Esophagus (tissue), 2 donors: ENCODE measurements around the gene ZMYND10. TPM values are rescaled to one million over a fixed set of nuclear protein-coding genes. Genes with fewer than 3 reads are reported as not detected.

ENCODE experiments used
- H3K27ac ChIP-seq, 2 donors: one replicate each; pipeline ENCODE4 v1.5.1; 2013; ENCODE audit warnings: low read depth in 2 of 2, mild to moderate bottlenecking in 2 of 2, inconsistent platforms in 1 of 2, low read length in 1 of 2, moderate library complexity in 1 of 2
- H3K27me3 ChIP-seq, 2 donors: one replicate each; pipeline ENCODE4 v1.6.1; 2013; ENCODE audit warnings: low read length in 2 of 2, control low read depth in 1 of 2, mild to moderate bottlenecking in 1 of 2; ENCODE audit not compliant: insufficient read depth in 2 of 2, control insufficient read depth in 1 of 2
- H3K36me3 ChIP-seq, 2 donors: one replicate each; pipeline ENCODE4 v1.6.1; 2013; ENCODE audit warnings: low read length in 1 of 2; ENCODE audit not compliant: control insufficient read depth in 2 of 2, insufficient read depth in 2 of 2
- H3K4me1 ChIP-seq, 2 donors: one replicate each; pipeline ENCODE4 v1.6.1; 2013; ENCODE audit warnings: low read length in 1 of 2; ENCODE audit not compliant: control insufficient read depth in 2 of 2, insufficient read depth in 2 of 2
- H3K4me3 ChIP-seq, 2 donors: one replicate each; pipeline ENCODE4 v1.5.1; 2013; ENCODE audit warnings: low read length in 2 of 2, mild to moderate bottlenecking in 2 of 2, low read depth in 1 of 2, moderate library complexity in 1 of 2
- H3K9me3 ChIP-seq, 2 donors: one replicate each; pipeline ENCODE4 v1.6.1; 2013; ENCODE audit warnings: mild to moderate bottlenecking in 2 of 2, low read depth in 1 of 2, low read length in 1 of 2, moderate library complexity in 1 of 2; ENCODE audit not compliant: control insufficient read depth in 2 of 2, insufficient read depth in 1 of 2
- WGBS, 2 donors: extraction: QIAGEN DNeasy Blood & Tissue Kit; methylation state at CpG; one replicate each; pipeline ENCODE4 v1.1.7; 2013; 5-methylcytosine and 5-hydroxymethylcytosine counted together
- polyA plus RNA-seq, 2 donors: library from polyadenylated mRNA; stranded (reverse); fragments of 200-250 nt; gene quantifications; one replicate each; pipeline ENCODE4 v1.2.3, GENCODE V29; 2013
- donor health status: healthy with polysubstance abuse.
- donor health status: Bipolar disorder and iron deficiency.

ZMYND10 gene
- polyA plus RNA-seq, 2 donors, result 0.29 to 0.35 TPM

GRCh38 chr3:50350527-50351322, 5.2 kb upstream of the ZMYND10 start, which contains the start of the genes CYB561D2 and NPRL2:
TSS of gene CYB561D2 (plus strand) at chr3:50350862. CDS start at chr3:50351434, 572 bp downstream.
TSS of gene NPRL2 (minus strand) at chr3:50350775. CDS start at chr3:50350652, 123 bp downstream.
- Histone ChIP-seq H3K27ac (peak within 1 kb of the TSS; percentile 88 to 95), H3K27me3 (no peaks in the 10 kb centered on the region), H3K4me3 (peak within 1 kb of the TSS; percentile 68 to 71), H3K36me3 (peaks cover 20 to 36% of the 10 kb centered on the region in 2 donors), H3K9me3 (no peaks in the 10 kb centered on the region), H3K4me1 (peaks cover 4 to 25% of the 10 kb centered on the region in 2 donors)
- 0 to 1% methylated on average over 64 of the region's 64 CpGs for WGBS, 2 donors

- Histone ChIP-seq H3K36me3 (peaks cover 17 to 32% of the 10 kb centered on the region in 2 donors), H3K27me3 (no peaks in the 10 kb centered on the region), H3K4me1 (peaks cover 3 to 30% of the 10 kb centered on the region in 2 donors), H3K27ac (peak overlapping the region; percentile 88 to 95), H3K4me3 (peak overlapping the region; percentile 68 to 71), H3K9me3 (no peaks in the 10 kb centered on the region)
- 3 to 7% methylated on average over 7 of the region's 7 CpGs for WGBS, 2 donors
Measured at GRCh38 chr3:50350213-50350526, 4.6 kb upstream of the ZMYND10 start.

- Histone ChIP-seq H3K27ac (peak overlapping the region in 1 of 2 donors; percentile 1), H3K36me3 (peaks cover 3 to 12% of the 10 kb centered on the region in 2 donors), H3K4me1 (peaks cover 4 to 33% of the 10 kb centered on the region in 2 donors), H3K4me3 (no peak overlapping the region), H3K9me3 (no peaks in the 10 kb centered on the region), H3K27me3 (no peaks in the 10 kb centered on the region)
- WGBS, 2 donors, result 27% methylated on average over 14 of the region's 14 CpGs
Measured at GRCh38 chr3:50347187-50347813, 1.8 kb upstream of the ZMYND10 start.

GRCh38 chr3:50345008-50345407, 524 bp downstream of the ZMYND10 start:
- peaks cover 11 to 34% of the 10 kb centered on the region in 2 donors for H3K4me1 ChIP-seq
- peaks cover 3 to 12% of the 10 kb centered on the region in 2 donors for H3K36me3 ChIP-seq
- WGBS, 2 donors, result 75 to 76% methylated on average over 8 of the region's 8 CpGs
- no peak overlapping the region for H3K4me3 ChIP-seq
- H3K27ac ChIP-seq, result no peak overlapping the region
- no peaks in the 10 kb centered on the region for H3K9me3 ChIP-seq
- no peaks in the 10 kb centered on the region for H3K27me3 ChIP-seq

GRCh38 chr3:50342813-50343633, 2.5 kb downstream of the ZMYND10 start:
- 86 to 89% methylated on average over 13 of the region's 13 CpGs for WGBS, 2 donors
- H3K4me1 ChIP-seq, result peaks cover 15 to 25% of the 10 kb centered on the region in 2 donors

GRCh38 chr3:50341996-50342650, 3.4 kb downstream of the ZMYND10 start:
- WGBS, 2 donors, result 79 to 86% methylated on average over 13 of the region's 13 CpGs
- Histone ChIP-seq H3K36me3 (no peaks in the 10 kb centered on the region), H3K4me3 (no peak overlapping the region), H3K4me1 (peaks cover 15 to 27% of the 10 kb centered on the region in 2 donors), H3K9me3 (no peaks in the 10 kb centered on the region), H3K27ac (no peak overlapping the region), H3K27me3 (no peaks in the 10 kb centered on the region)

More at GRCh38 chr3:50342813-50343633, 2.5 kb downstream of the ZMYND10 start:
- Histone ChIP-seq H3K27ac (no peak overlapping the region), H3K27me3 (no peaks in the 10 kb centered on the region), H3K9me3 (no peaks in the 10 kb centered on the region), H3K36me3 (peaks cover 0 to 6% of the 10 kb centered on the region in 2 donors), H3K4me3 (no peak overlapping the region)

GRCh38 chr3:50341537-50341936, 4.0 kb downstream of the ZMYND10 start:
- Histone ChIP-seq H3K27me3 (no peaks in the 10 kb centered on the region), H3K27ac (peak overlapping the region in 1 of 2 donors; percentile 78), H3K4me1 (peaks cover 15 to 28% of the 10 kb centered on the region in 2 donors), H3K4me3 (peak overlapping the region in 1 of 2 donors; percentile 1), H3K36me3 (no peaks in the 10 kb centered on the region), H3K9me3 (no peaks in the 10 kb centered on the region)
- 87 to 92% methylated on average over 9 of the region's 9 CpGs for whole genome bisulfite sequencing, 2 donors

- WGBS, 2 donors, result 4 to 7% methylated on average over 64 to 85 of the region's 85 CpGs
- no peaks in the 10 kb centered on the region for H3K36me3 ChIP-seq
- H3K27me3 ChIP-seq, result no peaks in the 10 kb centered on the region
- peak within 1 kb of the TSS; percentile 78 to 79 for H3K27ac ChIP-seq
- no peaks in the 10 kb centered on the region for H3K9me3 ChIP-seq
- H3K4me3 ChIP-seq, result peak within 1 kb of the TSS; percentile 40 to 58
- H3K4me1 ChIP-seq, result peaks cover 15 to 26% of the 10 kb centered on the region in 2 donors
Measured at GRCh38 chr3:50340448-50341329, 4.8 kb downstream of the ZMYND10 start, which contains the start of gene RASSF1. TSS of gene RASSF1 (minus strand) at chr3:50340836. CDS start at chr3:50340805, 31 bp downstream.
